H9 (cell line): ENCODE data around the gene CERS2. TPM values are rescaled to one million over a fixed set of nuclear protein-coding genes. Genes with fewer than 3 reads are reported as not detected.
A peak's percentile ranks its signal among the peaks of the same experiment; 100 is the strongest.

Experiments
- DNase-seq: peaks from one replicate; pipeline ENCODE4 v3.0.0-alpha.2; 2017
- H2AFZ ChIP-seq: one replicate; pipeline ENCODE4 v1.6.1; 2013; ENCODE audit warnings: mild to moderate bottlenecking, low read length, control low read depth, moderate library complexity
- H2AK5ac ChIP-seq: 2 replicates; pipeline ENCODE4 v1.6.1; 2013; ENCODE audit warnings: low read length, control low read depth, mixed read lengths; ENCODE audit not compliant: insufficient read length
- H2BK120ac ChIP-seq: one replicate; pipeline ENCODE4 v1.6.1; 2013; ENCODE audit warnings: low read depth, mild to moderate bottlenecking, low read length, control low read depth, inconsistent platforms; ENCODE audit not compliant: poor library complexity, severe bottlenecking
- H2BK12ac ChIP-seq: 2 replicates; pipeline ENCODE4 v1.6.1; 2013; ENCODE audit warnings: low read length, control low read depth, mixed read lengths, low read depth; ENCODE audit not compliant: insufficient read length
- H2BK15ac ChIP-seq: 2 replicates; pipeline ENCODE4 v1.6.1; 2013; ENCODE audit warnings: low read depth, low read length, control low read depth
- H2BK20ac ChIP-seq: one replicate; pipeline ENCODE4 v1.6.1; 2013; ENCODE audit warnings: low read depth, mild to moderate bottlenecking, low read length, control low read depth, inconsistent platforms; ENCODE audit not compliant: poor library complexity, severe bottlenecking
- H2BK5ac ChIP-seq: 2 replicates; pipeline ENCODE4 v1.6.1; 2013; ENCODE audit warnings: low read length, control low read depth, mixed read lengths; ENCODE audit not compliant: insufficient read length
- H3K14ac ChIP-seq: 2 replicates; pipeline ENCODE4 v1.6.1; 2013; ENCODE audit warnings: low read length, control low read depth; ENCODE audit not compliant: insufficient read depth
- H3K18ac ChIP-seq: 2 replicates; pipeline ENCODE4 v1.6.1; 2013; ENCODE audit warnings: low read depth, mild to moderate bottlenecking, mixed read lengths, low read length, control low read depth; ENCODE audit not compliant: insufficient read length
- H3K23ac ChIP-seq: 2 replicates; pipeline ENCODE4 v1.6.1; 2013; ENCODE audit warnings: low read length, control low read depth, mixed read lengths, low read depth; ENCODE audit not compliant: insufficient read length
- H3K23me2 ChIP-seq: 2 replicates; pipeline ENCODE4 v1.6.1; 2013; ENCODE audit warnings: low read depth, mild to moderate bottlenecking, mixed read lengths, low read length, control low read depth; ENCODE audit not compliant: insufficient read length, poor library complexity, severe bottlenecking
- H3K27ac ChIP-seq: 2 replicates; pipeline ENCODE4 v1.5.1; 2013; ENCODE audit warnings: low read length, control low read depth, mixed read lengths, low read depth; ENCODE audit not compliant: insufficient read length
- H3K27me3 ChIP-seq: 2 replicates; pipeline ENCODE4 v1.6.1; 2013; ENCODE audit warnings: low read length, control low read depth, inconsistent platforms; ENCODE audit not compliant: insufficient read depth
- H3K4ac ChIP-seq: 2 replicates; pipeline ENCODE4 v1.6.1; 2013; ENCODE audit warnings: low read depth, mild to moderate bottlenecking, control low read depth, inconsistent platforms, low read length, moderate library complexity
- H3K4me1 ChIP-seq: 2 replicates; pipeline ENCODE4 v1.6.1; 2013; ENCODE audit warnings: low read length, control low read depth, inconsistent platforms; ENCODE audit not compliant: insufficient read depth
- H3K4me2 ChIP-seq: 2 replicates; pipeline ENCODE4 v1.6.1; 2013; ENCODE audit warnings: low read length, control low read depth, mixed read lengths; ENCODE audit not compliant: insufficient read length, insufficient read depth
- H3K56ac ChIP-seq: 2 replicates; pipeline ENCODE4 v1.6.1; 2013; ENCODE audit warnings: low read depth, mild to moderate bottlenecking, mixed read lengths, low read length, control low read depth; ENCODE audit not compliant: insufficient read length
- H3K79me1 ChIP-seq: 2 replicates; pipeline ENCODE4 v1.6.1; 2013; ENCODE audit warnings: low read depth, mild to moderate bottlenecking, moderate library complexity, low read length, control low read depth, inconsistent platforms; ENCODE audit not compliant: insufficient read depth, poor library complexity, severe bottlenecking
- H3K79me2 ChIP-seq: 2 replicates; pipeline ENCODE4 v1.6.1; 2013; ENCODE audit warnings: low read length, control low read depth, inconsistent platforms; ENCODE audit not compliant: insufficient read depth
- H3K9ac ChIP-seq: 2 replicates; pipeline ENCODE4 v1.6.1; 2013; ENCODE audit warnings: low read length, control low read depth, mixed read lengths; ENCODE audit not compliant: insufficient read length; ENCODE audit errors: extremely low read depth
- H3K9me3 ChIP-seq: one replicate; pipeline ENCODE4 v1.6.1; 2013; ENCODE audit warnings: low read depth, low read length, inconsistent platforms; ENCODE audit not compliant: control insufficient read depth
- H3T11ph ChIP-seq: one replicate; pipeline ENCODE4 v1.6.1; 2013; ENCODE audit warnings: mild to moderate bottlenecking, low read length, control low read depth, inconsistent platforms
- H4K20me1 ChIP-seq: one replicate; pipeline ENCODE4 v1.6.1; 2013; ENCODE audit not compliant: control insufficient read depth, insufficient read length, insufficient read depth
- H4K5ac ChIP-seq: 2 replicates; pipeline ENCODE4 v1.6.1; 2013; ENCODE audit warnings: low read depth, mild to moderate bottlenecking, mixed read lengths, low read length, control low read depth; ENCODE audit not compliant: insufficient read length
- H4K8ac ChIP-seq: replicated peaks from 2 replicates; pipeline ENCODE4 v1.6.1; 2013; ENCODE audit warnings: low read length, control low read depth, mixed read lengths, low read depth; ENCODE audit not compliant: insufficient read length
- H4K91ac ChIP-seq: 2 replicates; pipeline ENCODE4 v1.6.1; 2013; ENCODE audit warnings: low read depth, mild to moderate bottlenecking, moderate library complexity, mixed read lengths, low read length, control low read depth; ENCODE audit not compliant: insufficient read length
- H3K27ac Mint-ChIP-seq, 3 experiments: 2 replicates in 2 of 3; 3 replicates in 1 of 3; pipeline ENCODE4 v1.8.0; 2020 to 2021; ENCODE audit warnings: mixed read lengths in 3 of 3, mild to moderate bottlenecking in 1 of 3, moderate library complexity in 1 of 3
- H3K27me3 Mint-ChIP-seq: 2 replicates; pipeline ENCODE4 v1.8.0; 2021; ENCODE audit warnings: low read depth, mild to moderate bottlenecking, moderate library complexity, mixed read lengths
- H3K36me3 Mint-ChIP-seq, 3 experiments: 2 replicates in 2 of 3; 3 replicates in 1 of 3; pipeline ENCODE4 v1.8.0; 2020 to 2021; ENCODE audit warnings: low read depth in 3 of 3, mixed read lengths in 3 of 3; ENCODE audit not compliant: insufficient read depth in 1 of 3
- H3K4me1 Mint-ChIP-seq, 2 experiments: 2 replicates each; pipeline ENCODE4 v1.8.0; 2020; ENCODE audit warnings: mixed read lengths in 2 of 2
- H3K4me3 Mint-ChIP-seq, 2 experiments: 2 replicates in 1 of 2; 3 replicates in 1 of 2; pipeline ENCODE4 v1.8.0; 2020 to 2021; ENCODE audit warnings: mild to moderate bottlenecking in 2 of 2, mixed read lengths in 2 of 2, moderate library complexity in 1 of 2
- H3K9me3 Mint-ChIP-seq, 2 experiments: 2 replicates in 1 of 2; 3 replicates in 1 of 2; pipeline ENCODE4 v1.8.0; 2020; ENCODE audit warnings: mild to moderate bottlenecking in 2 of 2, mixed read lengths in 2 of 2, moderate library complexity in 1 of 2
- CTCF ChIP-seq: fragments of 200-600 bp; sonication (generic); conservative IDR thresholded peaks from 3 replicates; pipeline ENCODE4 v1.8.0; 2021; ENCODE audit warnings: antibody characterized with exemption, mild to moderate bottlenecking
- WGBS: extraction: QIAGEN DNeasy Blood & Tissue Kit; methylation state at CpG from one replicate; pipeline ENCODE4 v1.1.7; 2013; ENCODE audit warnings: missing lambda C conversion rate, low lambda C conversion rate, mixed read lengths; ENCODE audit not compliant: insufficient read length; ENCODE audit errors: extremely low coverage; 5-methylcytosine and 5-hydroxymethylcytosine counted together
- total RNA-seq: library from RNA; stranded (reverse); gene quantifications from 2 replicates; pipeline ENCODE4 v1.2.1, GENCODE V29; 2021

CERS2 gene
- total RNA-seq, 1 experiment from 2014 or later, result 201 TPM

- Histone ChIP-seq H3K9ac (no peak overlapping the region), H2BK20ac (no peak overlapping the region), H2BK12ac (no peak overlapping the region), H3K27me3 (no peaks in the 10 kb centered on the region), H3K14ac (no peak overlapping the region), H3K79me1 (no peaks in the 10 kb centered on the region), H4K91ac (no peak overlapping the region), H3K4ac (no peak overlapping the region), H2AK5ac (no peak overlapping the region), H3K27ac (no peak overlapping the region), H3K23me2 (no peaks in the 10 kb centered on the region), H3K4me2 (no peak overlapping the region), H4K5ac (no peak overlapping the region), H3K18ac (no peak overlapping the region), H4K8ac (no peak overlapping the region), H3T11ph (no peak overlapping the region), H2BK5ac (no peak overlapping the region), H3K4me1 (no peaks in the 10 kb centered on the region), H4K20me1 (no peaks in the 10 kb centered on the region), H2BK120ac (no peak overlapping the region), H3K79me2 (no peaks in the 10 kb centered on the region), H2BK15ac (no peak overlapping the region), H3K23ac (no peak overlapping the region), H3K9me3 (no peaks in the 10 kb centered on the region), H2AFZ (no peak overlapping the region), H3K56ac (no peak overlapping the region)
- no peak for DNase-seq
- Mint-ChIP-seq H3K27me3 (no peaks in the 10 kb centered on the region; the same call in none of the 2 replicates), H3K9me3 (no peaks in the 10 kb centered on the region), H3K4me3 (no peak overlapping the region), H3K27ac (peak overlapping the region in 1 of 3 experiments; percentile 73; a peak in 2 of 7 replicates), H3K4me1 (peaks cover 8 to 9% of the 10 kb centered on the region in 2 experiments), H3K36me3 (peaks cover 70 to 98% (median 96%) of the 10 kb centered on the region in 3 experiments)
- WGBS, result no CpG with 5 or more reads among the region's 5 CpGs
- TF ChIP-seq CTCF, result no peak
Observed at GRCh38 chr1:150964164-150964489, 10.5 kb downstream of the CERS2 start.
